NCI-H82 (cell line): Measurements from ENCODE around the gene TPM1.
"Not testable (repeated sequence)": the region's sequence is repeated elsewhere in the genome, so short reads cannot be mapped to it uniquely, and the experiment has no call there.

ENCODE experiments used
- DNase-seq: peaks from one replicate; lab custom pipeline; 2025; lab: John Stamatoyannopoulos, UW

The TPM1 gene

DNA sequence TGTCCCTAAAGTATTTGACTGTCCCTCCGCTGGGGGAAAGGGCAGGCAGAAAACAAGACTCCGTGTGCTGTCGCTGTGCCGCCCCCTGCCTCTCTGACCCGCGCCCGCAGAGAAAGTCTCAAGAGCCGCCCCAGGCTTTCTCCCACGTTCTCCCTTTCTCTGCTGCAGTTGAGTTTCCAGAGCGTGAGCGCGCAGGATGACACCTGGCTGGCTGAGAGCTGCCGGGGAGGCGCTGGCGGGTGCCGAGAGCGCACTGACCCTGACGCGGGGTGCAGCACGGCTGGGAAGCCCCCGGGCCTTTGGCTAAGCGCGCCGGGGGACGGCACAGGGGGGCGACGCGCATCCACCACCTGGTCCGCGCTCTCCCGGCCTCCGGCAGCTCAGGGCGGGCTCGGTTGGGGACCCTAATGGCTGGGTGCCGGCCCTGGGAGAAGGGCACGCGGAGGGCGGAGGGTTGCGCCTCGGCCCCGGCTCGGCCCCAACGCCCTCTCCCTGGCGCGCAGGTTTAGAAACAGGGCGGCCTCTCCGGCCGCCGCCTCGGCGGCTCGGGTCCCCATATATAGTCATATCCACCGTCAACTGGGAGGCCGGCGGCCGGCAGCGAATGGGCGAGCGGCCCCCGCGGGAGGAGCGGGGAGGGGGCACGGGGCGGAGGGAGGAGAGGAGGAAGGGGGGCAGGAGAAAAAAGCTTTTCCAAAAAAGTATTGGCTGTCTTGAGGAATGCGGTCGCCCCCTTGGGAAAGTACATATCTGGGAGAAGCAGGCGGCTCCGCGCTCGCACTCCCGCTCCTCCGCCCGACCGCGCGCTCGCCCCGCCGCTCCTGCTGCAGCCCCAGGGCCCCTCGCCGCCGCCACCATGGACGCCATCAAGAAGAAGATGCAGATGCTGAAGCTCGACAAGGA, at the start of gene TPM1:
TSS of gene TPM1 (plus strand) at position 774 of the 903 bp plus-strand sequence. CDS start at position 857, 83 bp downstream.
- peak; percentile 82 for DNase-seq

DNA sequence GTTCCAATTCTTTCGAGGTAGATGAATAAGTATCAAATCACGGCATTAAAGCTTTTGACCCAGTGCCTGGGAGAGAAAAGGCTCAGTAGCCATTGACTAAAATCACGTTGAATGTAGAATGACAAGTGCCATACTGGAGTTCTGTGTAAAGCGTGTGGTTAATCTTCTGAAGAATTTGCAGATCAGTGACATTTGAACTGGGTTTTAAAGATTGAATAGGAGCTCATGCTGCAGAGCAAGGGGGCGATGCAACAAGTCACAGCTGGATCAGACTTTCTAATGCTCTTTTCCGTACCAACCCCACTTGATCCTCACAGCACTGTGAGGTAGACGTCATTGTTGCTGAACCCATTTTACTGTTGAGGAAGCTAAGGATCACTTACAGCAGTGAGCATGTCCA, 49.5 kb upstream of the TPM1 start:
- DNase-seq = no peak

DNA sequence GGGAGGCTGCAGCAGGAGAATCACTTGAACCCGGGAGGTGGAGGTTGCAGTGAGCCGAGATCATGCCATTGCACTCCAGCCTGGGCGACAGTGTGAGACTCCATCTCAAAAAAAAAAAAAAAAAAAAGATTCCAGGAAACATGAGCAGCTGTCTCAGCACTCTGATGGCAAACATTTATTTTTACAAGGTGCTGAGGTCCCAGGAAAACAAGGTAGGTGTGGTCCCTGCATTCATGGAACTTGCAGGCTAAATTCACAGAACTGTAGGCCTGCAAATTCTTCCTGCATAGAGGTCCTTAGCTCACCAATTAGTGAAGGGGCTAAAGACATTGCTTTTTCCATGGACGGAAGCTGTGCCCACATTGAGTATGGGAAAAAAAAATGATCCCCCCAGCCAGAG, 48.9 kb upstream of the TPM1 start:
- DNase-seq = not testable (repeated sequence)

DNA sequence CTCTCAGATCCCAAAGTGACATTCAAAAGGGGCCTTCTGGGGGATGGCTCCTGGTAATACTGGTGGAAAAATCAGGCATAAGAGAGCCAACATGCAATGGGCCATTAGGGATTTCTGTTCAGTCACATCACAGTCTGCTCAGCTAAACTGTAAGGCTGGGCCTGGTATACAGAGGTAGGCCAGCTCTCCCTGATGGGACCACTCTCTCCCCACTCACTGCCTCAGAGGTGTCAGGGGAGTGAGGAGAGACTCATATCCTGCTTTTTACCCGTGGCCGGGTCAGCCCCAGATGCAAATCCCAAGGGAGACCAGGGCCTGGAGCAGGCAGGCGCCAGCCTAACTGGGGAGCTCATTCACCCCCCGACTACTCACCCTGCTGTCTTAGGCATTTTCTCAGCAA, 48.1 kb upstream of the TPM1 start:
- DNase-seq = no peak

DNA sequence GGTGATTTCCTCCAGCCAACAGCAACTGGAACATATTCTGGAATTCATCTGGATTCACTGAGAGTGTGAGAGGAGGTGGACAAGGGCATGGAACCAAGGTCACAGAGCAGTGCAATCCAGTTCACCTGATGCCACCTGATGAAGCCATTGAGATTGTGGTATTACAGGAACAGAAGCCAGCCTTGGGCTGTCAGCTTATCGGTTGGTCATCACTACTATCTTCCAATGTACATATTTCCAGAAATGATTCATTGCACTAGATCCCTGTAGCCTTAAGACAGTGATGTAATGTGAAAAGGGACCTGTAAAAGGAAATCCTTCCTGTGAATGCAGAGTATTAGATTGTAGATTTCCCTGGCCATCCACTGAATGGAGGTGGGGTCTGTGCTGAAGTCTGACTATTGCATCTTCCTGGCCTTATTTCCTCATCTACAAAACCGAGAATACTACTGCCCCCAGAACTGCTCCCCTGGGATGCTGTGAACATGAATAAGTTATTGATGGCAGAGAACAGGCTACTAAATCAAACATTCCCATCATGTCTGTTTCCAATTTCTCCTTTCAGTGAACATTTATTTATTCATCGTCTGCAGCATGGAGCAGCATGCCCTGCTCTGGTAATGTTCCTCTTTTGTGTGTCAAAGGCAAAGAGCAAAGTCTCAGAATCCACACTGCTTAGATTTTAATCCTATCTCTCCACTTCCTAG, 47.4 kb upstream of the TPM1 start:
- no peak for DNase-seq

DNA sequence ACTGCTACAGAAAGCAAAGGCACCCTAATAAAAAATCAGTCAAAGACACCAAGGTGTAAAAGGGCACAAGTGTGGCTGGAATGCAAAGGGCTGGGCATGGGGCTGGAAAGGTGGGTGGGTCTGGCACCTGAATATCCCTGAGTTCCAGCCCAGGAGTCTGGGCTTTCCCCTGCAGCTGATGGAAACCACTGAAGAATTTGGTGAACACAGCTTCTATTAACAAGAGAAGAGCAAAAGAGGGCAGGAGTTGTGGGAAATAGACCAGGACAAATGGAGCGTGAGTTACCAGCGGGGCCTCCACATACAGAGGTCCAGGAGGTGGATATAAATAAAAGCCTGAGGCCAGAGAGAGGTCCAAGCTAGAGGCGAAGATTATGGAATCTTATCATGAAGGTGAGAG, 45.1 kb upstream of the TPM1 start:
- DNase-seq = no peak

DNA sequence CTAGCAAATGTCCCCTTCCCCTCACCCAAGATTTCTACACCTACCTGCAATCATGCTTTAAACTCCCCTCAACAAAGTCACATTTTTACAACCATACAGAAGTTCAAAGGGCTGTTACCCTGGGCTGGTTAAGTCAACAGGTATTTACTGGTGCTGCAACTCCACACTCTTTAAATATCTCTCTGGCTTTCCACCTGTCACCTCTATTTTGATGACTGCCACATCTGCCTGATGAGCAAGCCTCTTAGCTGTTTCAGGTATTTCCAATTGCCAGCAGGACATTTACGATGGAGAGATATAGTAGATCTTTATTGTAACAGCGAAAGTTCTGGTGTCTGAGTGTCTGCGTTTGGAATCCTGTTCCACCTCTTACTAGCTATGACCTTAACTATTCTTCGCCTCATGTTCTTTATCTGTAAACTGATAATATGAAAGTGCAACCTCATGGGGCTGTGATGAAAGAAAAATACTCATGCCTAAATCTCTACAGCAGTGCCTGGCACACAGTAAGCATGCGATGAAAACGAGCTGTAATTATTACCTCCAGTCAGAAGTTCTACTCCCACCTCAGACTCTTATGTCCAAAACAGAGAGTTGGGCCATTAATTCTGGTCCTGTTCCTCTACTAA, 44.2 kb upstream of the TPM1 start:
- DNase-seq = no peak

DNA sequence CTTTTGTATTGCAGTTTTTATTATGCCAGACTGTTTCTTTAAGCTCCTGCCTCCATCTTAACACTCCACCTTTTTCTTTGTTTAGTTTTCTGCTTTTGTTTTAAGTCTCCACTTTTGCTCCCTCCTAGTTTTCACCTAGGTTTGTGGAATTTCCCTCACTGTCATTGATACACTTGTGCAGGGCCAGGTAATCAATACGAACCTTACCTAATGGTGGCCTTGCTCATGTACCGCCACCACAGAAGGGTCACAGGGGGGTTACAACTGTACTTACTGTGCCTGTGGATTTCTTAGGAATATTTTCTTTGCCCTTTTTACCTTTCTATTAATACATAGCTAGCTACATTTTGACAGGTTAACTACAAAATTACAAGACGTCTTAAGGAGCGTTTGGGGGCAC, 43.4 kb upstream of the TPM1 start:
- DNase-seq = no peak

DNA sequence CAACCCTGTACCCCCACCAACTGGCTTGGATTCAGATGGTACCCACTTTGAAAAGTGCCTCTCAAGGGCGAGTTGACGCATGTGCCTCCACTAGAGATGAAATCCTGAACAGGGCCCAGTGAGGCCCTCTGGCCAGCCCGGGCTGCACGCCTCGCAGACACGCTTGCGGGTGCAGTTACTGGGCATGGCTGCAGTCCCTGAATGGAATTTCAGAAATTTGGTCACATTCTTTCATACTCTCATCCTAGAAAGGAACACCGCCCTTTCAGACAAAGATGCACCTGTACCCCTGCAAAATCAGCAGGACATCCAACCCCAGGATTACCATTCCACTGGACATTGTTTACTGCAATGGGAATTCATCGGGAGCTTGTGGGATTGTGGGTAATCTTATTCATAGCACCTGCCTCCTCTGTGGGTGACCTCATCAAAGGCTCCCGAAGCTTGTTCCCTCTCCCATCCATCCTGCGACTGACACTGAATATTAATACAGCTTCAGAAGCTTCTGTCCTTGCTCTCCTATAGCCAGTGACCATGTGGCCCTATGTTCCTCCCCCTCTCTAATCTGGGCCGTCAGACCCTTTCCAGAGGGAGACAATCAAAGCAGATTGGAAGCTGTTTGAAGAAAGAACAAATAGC, 42.5 kb upstream of the TPM1 start:
- DNase-seq = peak; percentile 37

DNA sequence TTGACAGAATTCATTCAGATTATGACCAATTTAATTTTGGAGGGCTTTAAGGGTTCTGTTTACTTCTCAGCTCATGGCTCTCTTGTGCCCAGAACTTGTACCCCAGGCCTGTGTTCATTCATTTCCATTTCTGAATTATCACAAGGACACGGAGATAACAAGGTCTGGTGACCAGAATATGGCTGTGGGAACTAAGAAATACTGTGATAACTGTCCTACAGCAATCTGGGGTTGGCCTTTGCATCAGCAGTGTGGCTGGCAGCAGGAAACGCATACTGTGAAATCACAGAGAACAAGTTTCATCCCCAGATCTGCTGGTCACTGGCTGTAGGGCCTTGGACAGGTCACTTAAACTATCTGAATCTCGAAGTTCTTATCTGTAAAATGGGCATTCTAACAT, 41.8 kb upstream of the TPM1 start:
- DNase-seq = no peak

DNA sequence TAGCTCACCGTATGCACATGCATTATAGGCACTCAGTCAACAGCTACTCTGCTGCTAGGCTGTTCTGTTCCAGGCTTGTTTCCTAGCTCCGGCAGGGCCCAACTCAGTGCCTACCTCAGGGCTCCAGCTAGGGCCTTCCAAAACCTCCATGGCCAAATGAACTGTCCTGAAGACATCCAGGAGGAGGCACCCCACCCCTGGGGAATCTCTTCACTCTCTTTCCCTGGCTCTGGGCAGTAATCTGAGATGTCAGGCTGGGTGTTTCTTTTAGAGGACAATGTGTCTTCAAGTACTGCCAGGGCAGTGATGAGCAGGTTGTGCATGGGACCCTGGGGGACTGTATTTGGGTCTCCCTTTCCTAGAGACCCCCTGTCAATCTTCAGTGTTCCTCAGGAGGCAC, 38.3 kb upstream of the TPM1 start:
- no peak for DNase-seq

DNA sequence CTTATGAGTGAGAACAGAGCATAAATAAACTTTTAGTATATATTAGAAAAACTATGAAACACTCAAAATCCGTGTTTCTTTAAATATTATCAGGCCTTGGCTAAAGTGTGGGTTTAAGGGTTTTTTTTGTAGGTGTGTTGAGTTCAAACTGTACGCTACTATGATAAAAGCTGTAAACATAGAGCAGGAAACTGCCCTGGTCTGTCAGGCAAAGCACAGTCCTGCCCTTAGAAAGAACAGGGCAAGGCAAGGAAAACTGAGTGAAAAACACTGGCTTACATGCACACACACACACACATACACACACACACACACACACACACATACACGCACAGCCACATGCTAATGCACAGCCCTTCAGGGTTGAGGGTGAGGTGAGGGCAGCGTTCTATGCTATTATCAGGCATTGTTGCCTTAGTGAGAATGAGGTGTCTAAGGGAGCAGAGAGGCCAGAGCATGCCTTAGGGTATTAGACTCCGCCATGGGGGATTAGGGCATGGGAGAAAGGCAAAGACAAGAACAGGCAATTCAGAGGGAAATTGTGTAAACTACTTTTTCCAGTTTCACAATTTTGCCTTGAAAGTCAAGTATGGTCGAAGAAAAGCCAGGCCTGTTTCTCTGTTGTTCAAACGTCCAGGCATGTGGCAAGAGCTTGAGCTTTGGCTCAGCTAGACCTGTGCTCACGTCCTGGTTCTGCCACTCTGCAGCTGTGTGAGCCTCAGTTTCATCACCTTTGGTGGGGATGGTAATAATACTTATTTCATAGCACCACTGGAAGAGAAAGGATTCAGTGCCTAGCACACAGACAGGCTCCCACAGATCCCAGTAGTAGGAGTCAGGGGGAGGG, 36.3 kb upstream of the TPM1 start:
- DNase-seq = peak; percentile 42

DNA sequence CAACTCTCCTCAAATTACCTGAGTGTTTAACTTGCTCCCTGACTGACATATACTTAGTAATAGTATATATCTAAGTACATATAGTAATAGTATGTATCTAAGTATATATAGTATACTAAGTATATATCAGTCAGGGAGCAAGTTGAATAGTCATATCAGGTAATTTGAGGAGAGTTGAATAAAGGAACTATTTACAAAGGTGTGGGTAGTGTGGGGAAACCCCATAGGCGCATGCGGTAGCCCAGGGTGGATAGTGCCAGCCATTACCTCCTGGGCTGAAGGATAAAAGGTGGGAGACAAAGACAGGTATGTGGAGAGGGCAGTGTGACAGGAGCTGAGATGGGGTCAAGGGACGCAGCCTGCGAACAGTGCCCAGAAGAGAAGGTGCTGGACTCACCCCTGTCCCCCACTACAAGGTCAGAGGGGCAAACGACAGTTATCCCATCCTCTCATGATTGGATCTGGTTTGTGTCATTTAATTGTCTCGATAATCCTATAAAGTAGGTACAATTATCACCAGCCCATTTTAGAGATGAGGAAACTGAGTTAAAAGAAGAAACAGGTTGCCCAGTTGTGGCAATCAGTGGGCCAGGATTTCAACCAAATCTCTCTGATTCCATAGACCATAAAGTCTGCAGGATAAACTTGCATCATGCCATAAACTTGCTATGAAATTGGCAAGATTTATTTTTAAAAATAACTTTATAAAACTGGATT, 34.1 kb upstream of the TPM1 start:
- DNase-seq = no peak

DNA sequence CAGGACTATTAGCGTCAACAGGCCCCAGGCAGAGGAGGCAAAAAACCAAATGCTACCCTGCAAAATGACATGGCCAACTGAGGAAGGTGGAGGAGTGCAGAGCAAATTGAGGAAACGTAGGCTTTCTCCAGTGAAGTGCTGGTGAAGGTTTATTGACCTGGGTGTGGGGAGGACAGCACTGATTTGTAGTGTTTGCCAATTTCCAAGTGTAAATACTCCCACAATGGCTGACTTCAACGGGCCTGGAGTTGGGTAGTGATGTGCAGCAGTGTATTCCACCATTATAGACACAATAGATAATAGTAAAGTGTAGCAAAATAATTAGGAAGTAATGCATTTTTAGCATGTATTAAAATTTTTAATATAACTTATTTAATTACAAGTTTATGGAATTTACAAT, 32.2 kb upstream of the TPM1 start:
- DNase-seq = no peak

DNA sequence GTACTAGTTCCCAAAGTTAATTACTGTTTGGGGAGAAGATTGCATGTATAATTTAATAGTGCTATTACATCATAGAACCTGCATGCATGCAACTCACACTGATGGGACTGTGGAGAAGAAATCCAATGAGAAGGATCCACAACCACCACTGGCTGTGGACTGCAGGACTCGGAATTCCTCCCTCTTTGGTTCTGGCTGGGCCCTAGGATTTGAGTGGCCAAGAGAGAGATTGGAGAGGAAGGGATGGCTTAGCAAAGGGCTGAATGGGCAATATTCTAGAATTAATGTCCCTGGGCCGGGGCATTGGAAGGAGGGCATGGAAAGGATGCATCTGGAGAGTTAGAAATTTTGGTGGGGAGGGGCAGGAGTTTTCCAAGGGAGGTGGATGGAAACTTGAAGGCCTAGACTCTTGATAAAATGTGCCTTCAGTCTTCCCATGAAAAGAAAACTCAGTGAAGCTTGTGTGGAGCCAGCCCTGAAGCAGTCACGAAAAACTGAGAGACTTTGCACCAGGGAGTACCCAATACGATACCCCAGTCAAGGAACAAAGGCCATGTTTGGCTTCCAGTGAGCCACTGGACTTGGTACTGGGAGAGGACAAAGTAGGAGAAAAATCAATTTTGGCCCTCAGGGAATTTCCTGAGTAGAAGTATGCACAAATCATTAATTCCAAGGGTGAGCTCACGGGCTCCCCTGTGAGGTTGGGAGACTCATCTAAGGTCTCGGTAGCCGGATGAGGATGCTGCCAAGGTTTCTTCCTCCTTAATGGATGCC, 31.4 kb upstream of the TPM1 start:
- no peak for DNase-seq

DNA sequence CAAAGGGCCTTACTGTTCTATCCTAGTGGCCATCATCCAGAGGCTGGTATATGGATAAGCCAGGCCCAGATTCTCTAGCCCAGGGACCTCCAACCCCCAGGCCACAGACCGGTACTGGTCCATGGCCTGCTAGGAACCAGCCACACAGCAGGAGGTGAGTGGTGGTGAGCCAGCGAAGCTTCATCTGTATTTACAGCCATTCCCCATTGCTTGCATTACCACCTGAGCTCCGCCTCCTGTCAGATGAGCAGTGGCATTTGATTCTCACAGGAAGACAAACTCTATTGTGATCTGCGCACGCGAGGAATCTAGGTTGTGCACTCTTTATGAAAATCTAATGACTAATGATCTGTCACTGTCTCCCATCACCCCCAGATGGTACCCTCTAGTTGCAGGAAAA, 30.1 kb upstream of the TPM1 start:
- DNase-seq = no peak

DNA sequence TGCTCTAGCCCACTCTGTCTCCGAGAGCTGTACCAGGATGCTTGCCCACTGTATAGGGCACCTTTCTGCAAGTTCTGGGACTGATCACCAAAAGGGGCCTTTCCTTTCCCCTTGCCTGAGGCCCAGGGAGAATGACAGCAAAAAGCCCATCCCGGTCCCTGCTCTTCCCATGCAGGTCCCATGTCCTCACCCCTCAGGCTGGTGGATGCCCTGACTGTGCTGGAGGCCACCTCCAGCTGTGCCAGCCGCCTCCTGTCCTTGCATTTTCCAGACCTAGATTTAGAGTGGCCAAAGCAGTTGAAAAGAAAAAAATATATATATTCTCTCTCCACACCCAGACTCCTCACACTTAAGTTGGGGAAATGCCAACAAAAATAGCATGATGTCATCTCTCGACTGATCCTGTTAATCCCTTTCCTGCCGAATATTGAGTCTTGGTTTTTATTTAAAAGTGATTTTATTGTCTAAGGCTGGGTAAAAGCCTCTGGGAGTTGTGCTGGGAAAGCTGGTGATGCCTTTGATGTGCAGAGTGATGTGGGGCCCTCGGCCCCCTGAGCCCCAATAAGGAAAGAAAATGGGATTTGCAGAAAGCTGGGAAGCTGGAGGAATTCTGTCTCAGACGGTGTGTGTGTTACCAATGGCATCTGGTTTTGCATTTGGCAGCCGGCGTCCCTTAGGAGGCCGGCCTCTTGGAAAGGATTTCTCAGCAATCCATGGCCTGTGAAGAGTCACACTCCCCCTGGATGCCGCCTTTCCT, 29.3 kb upstream of the TPM1 start:
- DNase-seq = peak; percentile 12

DNA sequence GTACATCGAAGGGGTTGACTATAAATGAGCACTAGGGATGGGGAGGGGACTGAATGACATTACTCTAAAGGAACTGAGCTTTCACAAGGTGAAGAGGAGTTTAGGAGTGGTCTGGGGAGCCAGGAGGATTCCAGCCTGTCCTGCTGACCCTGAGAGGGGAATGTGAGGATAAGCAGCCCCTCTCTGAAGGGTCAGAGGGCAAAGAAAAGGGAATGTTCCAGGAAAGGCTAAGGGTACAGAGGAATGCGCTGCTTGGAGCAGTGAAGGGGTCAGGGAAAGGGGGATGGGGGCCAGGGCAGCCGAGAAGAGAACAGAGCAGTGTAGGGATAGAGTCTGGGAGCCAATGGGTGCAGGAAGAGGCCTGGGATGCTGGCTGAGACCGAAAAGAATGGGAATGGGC, 28.0 kb upstream of the TPM1 start:
- DNase-seq = no peak

DNA sequence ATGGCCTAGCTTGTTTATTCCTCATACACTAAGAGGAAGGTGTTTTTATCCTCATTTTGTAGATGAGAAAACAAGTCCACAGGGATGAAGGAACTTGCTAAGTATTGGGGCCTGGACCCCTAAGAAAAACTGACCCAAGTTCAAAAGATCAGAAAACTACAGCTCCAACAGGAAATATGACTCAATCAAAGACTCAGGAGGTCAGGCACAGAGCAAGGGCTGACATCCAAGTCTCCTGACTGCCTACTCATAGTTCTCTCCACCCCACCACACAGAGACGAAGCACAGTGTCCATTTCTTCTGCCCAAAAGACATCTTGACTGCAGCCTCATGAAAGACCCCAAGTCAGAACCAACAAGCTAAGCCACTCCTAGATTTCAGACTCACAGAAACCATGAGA, 26.9 kb upstream of the TPM1 start:
- DNase-seq = no peak
